GM19099 (cell line): Measurements from ENCODE around the gene PIGT.

Source experiments
- POLR2A ChIP-seq: IDR thresholded peaks from 3 replicates; pipeline ENCODE4 v1.6.1; 2011; ENCODE audit warnings: low read depth; ENCODE audit not compliant: insufficient read length; ENCODE audit errors: extremely low read depth

Gene PIGT

GRCh38 chr20:45409521-45410272, 6.2 kb upstream of the PIGT start:
- no peak for TF ChIP-seq POLR2A

GRCh38 chr20:45410887-45411286, 5.1 kb upstream of the PIGT start:
- TF ChIP-seq POLR2A, result no peak

GRCh38 chr20:45412653-45413052, 3.3 kb upstream of the PIGT start:
- no peak for TF ChIP-seq POLR2A

- no peak for TF ChIP-seq POLR2A
Measured at GRCh38 chr20:45413479-45413878, 2.5 kb upstream of the PIGT start.

- TF ChIP-seq POLR2A, result no peak
Measured at GRCh38 chr20:45416917-45417316, 976 bp downstream of the PIGT start.

GRCh38 chr20:45419188-45420091, 3.5 kb downstream of the PIGT start:
- TF ChIP-seq POLR2A, result no peak

- no peak for TF ChIP-seq POLR2A
Measured at GRCh38 chr20:45420125-45420524, 4.2 kb downstream of the PIGT start.

- TF ChIP-seq POLR2A, result no peak
Measured at GRCh38 chr20:45423700-45424099, 7.8 kb downstream of the PIGT start.

GRCh38 chr20:45425561-45425960, 9.6 kb downstream of the PIGT start:
- no peak for TF ChIP-seq POLR2A

GRCh38 chr20:45426320-45427016, 10.5 kb downstream of the PIGT start:
- TF ChIP-seq POLR2A, result no peak

- no peak for TF ChIP-seq POLR2A
Measured at GRCh38 chr20:45427236-45428149, 11.6 kb downstream of the PIGT start.

- no peak for TF ChIP-seq POLR2A
Measured at GRCh38 chr20:45429618-45430017, 13.7 kb downstream of the PIGT start.

GRCh38 chr20:45432294-45432693, 16.4 kb downstream of the PIGT start:
- no peak for TF ChIP-seq POLR2A

- TF ChIP-seq POLR2A, result no peak
Measured at GRCh38 chr20:45433316-45433715, 17.4 kb downstream of the PIGT start.
